BLaER1 treated with 17β-estradiol and CSF1 and Interleukin-3, amounts not matched to agents 10 nM and 100 nM (cell line): ENCODE results near the gene TAS1R3.
A peak's percentile ranks its signal among the peaks of the same experiment; 100 is the strongest.
"Not testable (repeated sequence)": the region's sequence is repeated elsewhere in the genome, so short reads cannot be mapped to it uniquely, and the experiment has no call there.

Source experiments
- H3K27ac ChIP-seq, 11 experiments: shearing (Covaris generic); formaldehyde crosslinking; 2 replicates each; pipeline ENCODE4 v1.8.1; 2022
- H3K27me3 ChIP-seq, 11 experiments: shearing (Covaris generic); formaldehyde crosslinking; 2 replicates each; pipeline ENCODE4 v1.8.1; 2022
- H3K36me3 ChIP-seq, 11 experiments: shearing (Covaris generic); formaldehyde crosslinking; 2 replicates each; pipeline ENCODE4 v1.8.1; 2022
- H3K4me1 ChIP-seq, 10 experiments: shearing (Covaris generic); formaldehyde crosslinking; 2 replicates each; pipeline ENCODE4 v1.8.1; 2022
- H3K4me2 ChIP-seq, 11 experiments: shearing (Covaris generic); formaldehyde crosslinking; 2 replicates each; pipeline ENCODE4 v1.8.1; 2022
- H3K4me3 ChIP-seq, 10 experiments: shearing (Covaris generic); formaldehyde crosslinking; 2 replicates each; pipeline ENCODE4 v1.8.1; 2022
- H3K9ac ChIP-seq, 11 experiments: shearing (Covaris generic); formaldehyde crosslinking; 2 replicates each; pipeline ENCODE4 v1.8.1; 2022
- H3K9me3 ChIP-seq, 11 experiments: shearing (Covaris generic); formaldehyde crosslinking; replicated peaks in 1 of 11; 2 replicates each; pipeline ENCODE4 v1.8.1; 2022
- H4K20me1 ChIP-seq, 11 experiments: shearing (Covaris generic); formaldehyde crosslinking; 2 replicates each; pipeline ENCODE4 v1.8.1; 2022
- Cebpa-rat ChIP-seq, 11 experiments: shearing (Covaris generic); IDR thresholded peaks; 2 replicates each; pipeline ENCODE4 v1.8.1; 2022

TAS1R3 gene

DNA sequence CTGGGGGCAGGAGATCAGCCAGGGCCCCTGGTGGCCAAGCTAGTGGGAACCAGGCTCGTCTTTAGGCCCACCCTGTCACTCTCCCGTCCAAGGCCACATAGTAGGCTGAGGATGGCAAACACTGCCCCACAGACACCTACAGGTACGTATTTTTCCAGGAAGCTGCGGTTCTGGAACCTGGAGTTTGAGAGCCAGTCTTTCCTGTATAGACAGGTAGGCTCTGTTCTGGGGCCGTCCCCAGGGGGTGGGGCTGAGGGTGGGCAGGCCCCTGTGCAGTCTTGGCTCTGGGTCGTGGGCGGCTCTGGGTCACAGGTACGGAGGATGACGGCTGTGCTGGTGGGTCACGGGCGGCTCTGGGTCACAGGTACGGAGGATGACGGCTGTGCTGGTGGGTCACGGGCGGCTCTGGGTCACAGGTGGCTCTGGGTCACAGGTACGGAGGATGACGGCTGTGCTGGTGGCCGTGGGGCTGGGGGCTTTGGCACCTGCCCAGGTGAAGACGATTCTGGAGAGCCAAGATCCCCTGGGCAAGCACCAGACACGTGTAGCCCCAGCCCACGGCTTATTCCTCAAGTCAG, 20.5 kb upstream of the TAS1R3 start:
- Histone ChIP-seq H3K27ac (no peak overlapping the region), H3K4me2 (peak overlapping the region; percentile 97 to 100 (median 98); a peak in 20 of 22 replicates)

DNA sequence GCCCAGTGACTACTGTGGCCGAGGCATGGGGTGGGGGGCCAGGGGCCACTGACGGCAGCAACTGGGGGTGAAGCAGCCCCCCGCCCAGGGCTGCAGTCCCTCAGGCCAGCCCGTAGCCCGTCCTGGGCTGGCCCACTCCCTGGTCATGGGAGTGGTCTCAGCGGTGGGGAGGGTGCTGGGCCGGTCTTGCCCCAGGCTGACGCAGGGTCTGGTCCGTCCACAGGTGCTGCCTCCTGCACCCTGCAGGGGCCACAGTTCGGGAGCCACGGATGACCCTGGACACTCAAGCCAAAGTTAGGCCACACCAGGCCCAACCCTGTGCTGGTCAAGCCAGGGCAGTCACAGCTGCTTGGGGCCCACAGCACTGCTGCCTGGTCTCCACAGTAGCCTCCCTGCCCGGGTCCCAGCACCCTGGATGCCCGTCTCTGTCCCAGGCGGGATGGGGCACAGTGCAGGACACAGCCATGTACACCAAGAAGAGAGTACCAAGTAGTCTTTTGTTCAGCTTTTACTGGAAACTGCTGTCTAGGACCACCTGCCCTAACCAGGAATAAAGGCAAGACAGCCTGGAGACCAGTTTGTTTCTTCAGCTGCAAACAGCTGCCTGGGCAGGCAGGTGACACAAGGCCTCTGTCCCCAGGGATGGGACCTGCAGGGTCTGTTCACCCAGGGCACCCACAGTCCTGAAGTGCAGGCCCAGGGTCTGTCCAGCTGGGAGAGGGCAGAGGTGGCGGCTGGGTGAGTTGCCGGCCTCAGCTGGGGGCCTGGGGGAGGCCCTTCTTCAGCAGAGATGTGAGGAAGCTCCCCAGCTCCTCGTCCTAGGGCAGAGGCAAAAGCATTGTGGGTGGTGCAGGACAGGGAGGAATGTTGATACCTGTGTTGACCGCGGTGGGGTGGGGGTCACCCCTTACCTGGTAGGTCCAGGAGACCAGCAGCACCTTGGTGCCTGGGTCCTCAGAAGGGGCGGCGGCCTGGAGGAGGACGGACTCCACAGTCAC, 19.7 kb upstream of the TAS1R3 start:
- Histone ChIP-seq H3K9me3 (no peaks in the 10 kb centered on the region), H3K4me1 (peaks cover 19 to 25% (median 23%) of the 10 kb centered on the region in 10 experiments), H4K20me1 (peaks cover 21 to 85% (median 75%) of the 10 kb centered on the region in 11 experiments; a peak in 21 of 22 replicates), H3K27ac (no peak overlapping the region), H3K4me2 (no peak overlapping the region), H3K9ac (peak overlapping the region in 5 of 11 experiments; percentile 16 to 85 (median 23); a peak in 6 of 22 replicates), H3K27me3 (no peaks in the 10 kb centered on the region), H3K4me3 (no peak overlapping the region), H3K36me3 (peaks cover 50 to 68% (median 64%) of the 10 kb centered on the region in 11 experiments)
- no peak for TF ChIP-seq Cebpa-rat (IDR thresholded peaks at IDR 0.05)

More for the DNA sequence above, 20.5 kb upstream of the TAS1R3 start:
- TF ChIP-seq Cebpa-rat (IDR thresholded peaks at IDR 0.05), result no peak
- no peaks in the 10 kb centered on the region for H3K9me3 ChIP-seq
- H3K9ac ChIP-seq, result peak overlapping the region in 10 of 11 experiments; percentile 84 to 97 (median 91); a peak in 15 of 22 replicates
- peaks cover 27 to 34% (median 31%) of the 10 kb centered on the region in 10 experiments for H3K4me1 ChIP-seq
- H4K20me1 ChIP-seq, result peaks cover 16 to 86% (median 77%) of the 10 kb centered on the region in 11 experiments; a peak in 21 of 22 replicates
- no peaks in the 10 kb centered on the region for H3K27me3 ChIP-seq
- H3K36me3 ChIP-seq, result peaks cover 44 to 62% (median 57%) of the 10 kb centered on the region in 11 experiments
- H3K4me3 ChIP-seq, result peak overlapping the region in 6 of 10 experiments; percentile 85 to 99 (median 94); a peak in 9 of 20 replicates

GRCh38 chr1:1312450-1313314, 18.4 kb upstream of the TAS1R3 start:
- Histone ChIP-seq H3K9me3 (no peaks in the 10 kb centered on the region), H3K9ac (no peak overlapping the region), H3K4me1 (peaks cover 13 to 17% (median 14%) of the 10 kb centered on the region in 10 experiments), H3K27me3 (no peaks in the 10 kb centered on the region), H3K27ac (no peak overlapping the region), H3K4me3 (no peak overlapping the region), H3K4me2 (no peak overlapping the region), H4K20me1 (peaks cover 23 to 87% (median 81%) of the 10 kb centered on the region in 11 experiments; a peak in 21 of 22 replicates), H3K36me3 (peaks cover 56 to 81% (median 75%) of the 10 kb centered on the region in 11 experiments)
- TF ChIP-seq Cebpa-rat (IDR thresholded peaks at IDR 0.05), result no peak

GRCh38 chr1:1313500-1314236, 17.4 kb upstream of the TAS1R3 start:
- H4K20me1 ChIP-seq, result peaks cover 26 to 96% (median 90%) of the 10 kb centered on the region in 11 experiments; a peak in 21 of 22 replicates
- H3K4me3 ChIP-seq, result no peak overlapping the region
- no peak overlapping the region for H3K27ac ChIP-seq
- H3K36me3 ChIP-seq, result peaks cover 64 to 91% (median 85%) of the 10 kb centered on the region in 11 experiments
- no peak overlapping the region for H3K9ac ChIP-seq
- TF ChIP-seq Cebpa-rat (IDR thresholded peaks at IDR 0.05), result no peak
- H3K27me3 ChIP-seq, result no peaks in the 10 kb centered on the region
- no peak overlapping the region for H3K4me2 ChIP-seq
- H3K4me1 ChIP-seq, result peaks cover 13 to 17% (median 14%) of the 10 kb centered on the region in 10 experiments
- no peaks in the 10 kb centered on the region for H3K9me3 ChIP-seq

DNA sequence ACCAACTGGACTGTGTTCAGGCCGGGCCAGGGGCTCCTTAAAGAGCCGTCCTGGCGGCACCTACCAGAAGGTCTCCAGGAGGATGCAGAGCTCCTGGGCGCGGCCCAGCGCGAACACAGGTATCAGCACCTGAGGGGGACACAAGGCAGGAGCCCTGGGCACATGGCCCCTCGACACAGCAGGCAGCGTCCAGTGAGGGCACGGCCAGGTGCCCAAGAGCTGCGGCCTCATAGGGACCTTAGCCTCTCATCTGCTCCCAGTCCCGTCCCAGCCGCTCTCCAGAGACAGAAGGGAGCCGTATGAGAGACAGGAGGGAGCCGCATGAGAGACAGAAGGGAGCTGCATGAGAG, 16.9 kb upstream of the TAS1R3 start:
- no peak overlapping the region for H3K27ac ChIP-seq
- peaks cover 70 to 96% (median 90%) of the 10 kb centered on the region in 11 experiments for H3K36me3 ChIP-seq
- H3K9ac ChIP-seq, result no peak overlapping the region; a peak in 1 of 22 replicates
- peaks cover 27 to 98% (median 94%) of the 10 kb centered on the region in 11 experiments; a peak in 21 of 22 replicates for H4K20me1 ChIP-seq
- H3K27me3 ChIP-seq, result no peaks in the 10 kb centered on the region
- peaks cover 11 to 16% (median 12%) of the 10 kb centered on the region in 10 experiments for H3K4me1 ChIP-seq
- no peaks in the 10 kb centered on the region for H3K9me3 ChIP-seq
- no peak overlapping the region for H3K4me2 ChIP-seq
- no peak overlapping the region for H3K4me3 ChIP-seq
- TF ChIP-seq Cebpa-rat (IDR thresholded peaks at IDR 0.05), result no peak

- peak overlapping the region in 1 of 11 experiments; percentile 19; a peak in 2 of 22 replicates for H3K9ac ChIP-seq
- no peak overlapping the region for H3K27ac ChIP-seq
- no peak overlapping the region for H3K4me3 ChIP-seq
- peaks cover 33 to 98% (median 94%) of the 10 kb centered on the region in 11 experiments; a peak in 21 of 22 replicates for H4K20me1 ChIP-seq
- peaks cover 76 to 97% (median 92%) of the 10 kb centered on the region in 11 experiments for H3K36me3 ChIP-seq
- no peak overlapping the region for H3K4me2 ChIP-seq
- TF ChIP-seq Cebpa-rat (IDR thresholded peaks at IDR 0.05), result no peak
- no peaks in the 10 kb centered on the region for H3K9me3 ChIP-seq
- no peaks in the 10 kb centered on the region for H3K27me3 ChIP-seq
- H3K4me1 ChIP-seq, result peaks cover 5 to 10% (median 6%) of the 10 kb centered on the region in 10 experiments
These were observed 16.3 kb upstream of the TAS1R3 start for GRCh38 chr1:1314678-1315335.

DNA sequence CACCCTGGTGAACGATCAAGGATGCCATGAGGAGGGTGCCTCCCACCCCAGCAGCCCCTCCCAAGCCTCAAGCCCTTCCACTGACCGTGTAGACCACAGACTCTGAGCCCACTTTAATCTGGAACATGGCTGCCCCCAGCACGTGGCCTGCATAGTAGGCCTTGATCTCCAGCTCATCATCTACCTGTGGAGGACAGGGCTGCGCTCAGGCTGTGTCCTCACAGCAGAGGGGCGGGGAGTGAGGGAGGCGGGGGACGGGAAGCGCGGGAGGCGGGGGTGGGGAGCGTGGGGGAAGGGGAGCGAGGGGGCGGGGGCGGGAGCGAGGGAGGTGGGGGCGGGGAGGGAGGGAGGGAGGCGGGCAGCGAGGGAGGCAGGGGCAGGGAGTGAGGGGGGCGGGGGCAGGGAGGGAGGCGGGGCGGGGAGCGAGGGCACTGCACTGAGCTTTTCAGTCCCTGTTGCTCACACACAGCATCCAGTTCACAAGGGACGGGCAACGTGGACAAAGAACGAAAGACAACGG, 15.6 kb upstream of the TAS1R3 start:
- peaks cover 82 to 97% (median 93%) of the 10 kb centered on the region in 11 experiments for H3K36me3 ChIP-seq

GRCh38 chr1:1316199-1316598, 14.9 kb upstream of the TAS1R3 start:
- H3K36me3 ChIP-seq, result peaks cover 83 to 97% (median 93%) of the 10 kb centered on the region in 11 experiments
- H3K4me3 ChIP-seq, H3K9me3 ChIP-seq, H3K27me3 ChIP-seq, H3K27ac ChIP-seq, H3K9ac ChIP-seq, H3K4me2 ChIP-seq: not testable (repeated sequence)
- peaks cover 0 to 14% (median 9%) of the 10 kb centered on the region in 10 experiments; a peak in 14 of 20 replicates for H3K4me1 ChIP-seq
- peaks cover 47 to 98% (median 94%) of the 10 kb centered on the region in 11 experiments for H4K20me1 ChIP-seq

More for the DNA sequence above, 15.6 kb upstream of the TAS1R3 start:
- Histone ChIP-seq H3K4me2 (no peak overlapping the region), H4K20me1 (peaks cover 40 to 98% (median 94%) of the 10 kb centered on the region in 11 experiments; a peak in 21 of 22 replicates), H3K4me3 (no peak overlapping the region), H3K27ac (no peak overlapping the region), H3K27me3 (no peaks in the 10 kb centered on the region), H3K4me1 (peaks cover 0 to 7% (median 3%) of the 10 kb centered on the region in 10 experiments; a peak in 10 of 20 replicates), H3K9ac (no peak overlapping the region), H3K9me3 (no peaks in the 10 kb centered on the region)
- TF ChIP-seq Cebpa-rat (IDR thresholded peaks at IDR 0.05), result no peak
